ENCODE measurements around the gene ARHGEF4.

ARHGEF4 gene

GRCh38 chr2:130823171-130823885 lies 13.4 kb upstream of the ARHGEF4 start:
- Histone ChIP-seq H3K27ac (peak overlapping the region; percentile 23 to 84 (median 71); a peak in 21 of 22 replicates), H4K20me1 (peaks cover 0 to 30% (median 0%) of the 10 kb centered on the region in 11 experiments; a peak in 4 of 22 replicates), H3K27me3 (peaks cover 0 to 12% (median 0%) of the 10 kb centered on the region in 11 experiments; a peak in 3 of 22 replicates), H3K9ac (peak overlapping the region; percentile 28 to 69 (median 52); a peak in 16 of 22 replicates), H3K9me3 (replicated peaks in 1 of 11) (no peaks in the 10 kb centered on the region), H3K4me2 (peak overlapping the region; percentile 71 to 95 (median 89)), H3K36me3 (no peaks in the 10 kb centered on the region), H3K4me1 (peaks cover 71 to 84% (median 78%) of the 10 kb centered on the region in 10 experiments), H3K4me3 (0 out of 20 replicates have a peak overlapping the region, but pooled peaks of 1 of the 10 experiments have one; percentile 6)
- TF ChIP-seq Cebpa-rat (IDR thresholded peaks at IDR 0.05) = no peak

DNA sequence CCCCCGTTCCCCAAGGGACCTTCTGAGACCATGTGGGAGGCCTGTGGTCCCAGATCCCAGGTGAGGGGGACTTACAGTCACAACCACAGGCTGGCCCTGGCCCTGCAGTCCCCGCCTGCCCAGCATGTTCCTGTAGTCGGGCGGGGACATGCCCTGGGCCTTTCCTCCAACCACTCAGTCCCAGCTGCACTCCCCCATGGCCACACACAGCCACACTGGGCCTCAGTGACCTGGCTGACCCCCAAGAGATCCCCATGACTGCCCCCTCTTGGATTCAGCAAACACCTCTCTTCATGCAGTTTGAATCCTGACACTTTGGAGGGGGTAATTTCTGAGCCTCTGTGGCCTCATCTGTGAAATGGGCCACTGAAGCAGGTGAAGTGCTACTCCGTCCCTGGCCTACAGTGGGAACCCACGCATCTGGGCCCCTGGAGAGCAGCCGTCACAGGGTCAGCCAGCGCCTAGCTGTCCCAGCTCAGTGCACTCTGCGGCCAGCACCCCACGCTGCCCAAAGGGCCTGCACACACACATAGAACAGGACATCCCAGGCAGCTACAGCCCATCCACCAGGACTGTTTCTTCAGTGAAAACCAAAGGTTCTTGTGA lies 12.7 kb upstream of the ARHGEF4 start:
- H3K4me1 ChIP-seq = peaks cover 76 to 90% (median 82%) of the 10 kb centered on the region in 10 experiments
- H3K4me2 ChIP-seq = peak overlapping the region; percentile 71 to 95 (median 89)
- H3K27me3 ChIP-seq = peaks cover 0 to 12% (median 0%) of the 10 kb centered on the region in 11 experiments; a peak in 3 of 22 replicates
- peak overlapping the region; percentile 28 to 69 (median 52); a peak in 17 of 22 replicates for H3K9ac ChIP-seq
- no peaks in the 10 kb centered on the region for H3K36me3 ChIP-seq
- TF ChIP-seq Cebpa-rat (IDR thresholded peaks at IDR 0.05) = no peak
- peaks cover 0 to 30% (median 0%) of the 10 kb centered on the region in 11 experiments; a peak in 4 of 22 replicates for H4K20me1 ChIP-seq
- H3K9me3 ChIP-seq (replicated peaks in 1 of 11) = no peaks in the 10 kb centered on the region
- 0 out of 20 replicates have a peak overlapping the region, but pooled peaks of 1 of the 10 experiments have one; percentile 6 for H3K4me3 ChIP-seq
- peak overlapping the region; percentile 23 to 84 (median 71); a peak in 21 of 22 replicates for H3K27ac ChIP-seq

- Histone ChIP-seq H3K4me1 (peaks cover 71 to 84% (median 78%) of the 10 kb centered on the region in 10 experiments), H3K4me2 (peak overlapping the region; percentile 79 to 95 (median 90)), H3K27me3 (peaks cover 0 to 12% (median 0%) of the 10 kb centered on the region in 11 experiments; a peak in 3 of 22 replicates)
These were observed 12.1 kb upstream of the ARHGEF4 start for GRCh38 chr2:130824492-130825061.

GRCh38 chr2:130825231-130825965 lies 11.3 kb upstream of the ARHGEF4 start:
- H3K9me3 ChIP-seq (replicated peaks in 1 of 11) = no peaks in the 10 kb centered on the region
- H3K36me3 ChIP-seq = no peaks in the 10 kb centered on the region
- H3K4me2 ChIP-seq = peak overlapping the region; percentile 79 to 95 (median 90)
- peaks cover 0 to 30% (median 0%) of the 10 kb centered on the region in 11 experiments; a peak in 4 of 22 replicates for H4K20me1 ChIP-seq
- peak overlapping the region in 8 of 11 experiments; percentile 27 to 60 (median 48); a peak in 15 of 22 replicates for H3K9ac ChIP-seq
- H3K27me3 ChIP-seq = peaks cover 0 to 8% (median 0%) of the 10 kb centered on the region in 11 experiments; a peak in 3 of 22 replicates
- TF ChIP-seq Cebpa-rat (IDR thresholded peaks at IDR 0.05) = no peak
- H3K4me1 ChIP-seq = peaks cover 63 to 75% (median 70%) of the 10 kb centered on the region in 10 experiments
- peak overlapping the region in 9 of 11 experiments; percentile 44 to 79 (median 69); a peak in 18 of 22 replicates for H3K27ac ChIP-seq
- H3K4me3 ChIP-seq = no peak overlapping the region; a peak in 2 of 20 replicates

More at GRCh38 chr2:130824492-130825061, 12.1 kb upstream of the ARHGEF4 start:
- peak in 1 of 11 experiments; percentile 63; a peak in 1 of 22 replicates for TF ChIP-seq Cebpa-rat (IDR thresholded peaks at IDR 0.05)
- Histone ChIP-seq H3K9me3 (replicated peaks in 1 of 11) (no peaks in the 10 kb centered on the region), H4K20me1 (peaks cover 0 to 30% (median 0%) of the 10 kb centered on the region in 11 experiments; a peak in 4 of 22 replicates), H3K36me3 (no peaks in the 10 kb centered on the region), H3K9ac (peak overlapping the region in 9 of 11 experiments; percentile 27 to 69 (median 51); a peak in 15 of 22 replicates), H3K27ac (peak overlapping the region in 10 of 11 experiments; percentile 60 to 84 (median 73); a peak in 19 of 22 replicates), H3K4me3 (no peak overlapping the region; a peak in 1 of 20 replicates)

DNA sequence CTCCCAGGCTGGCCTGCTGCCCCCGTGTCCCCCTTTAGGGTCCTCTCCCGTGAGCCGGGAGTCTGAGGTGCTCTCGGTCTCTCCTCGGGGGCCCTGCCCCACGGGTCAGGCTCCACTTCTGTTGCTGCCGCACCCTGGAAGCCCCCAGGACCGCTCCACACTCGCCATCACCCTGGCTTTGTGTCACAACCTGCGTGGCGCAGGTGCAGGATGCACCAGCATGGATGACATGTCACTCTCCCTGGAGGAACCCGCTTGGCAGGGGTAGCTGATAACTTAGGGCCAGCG lies 10.8 kb upstream of the ARHGEF4 start:
- no peak overlapping the region; a peak in 2 of 20 replicates for H3K4me3 ChIP-seq
- peaks cover 0 to 30% (median 0%) of the 10 kb centered on the region in 11 experiments; a peak in 5 of 22 replicates for H4K20me1 ChIP-seq
- no peaks in the 10 kb centered on the region for H3K36me3 ChIP-seq
- peaks cover 60 to 70% (median 66%) of the 10 kb centered on the region in 10 experiments for H3K4me1 ChIP-seq
- no peak for TF ChIP-seq Cebpa-rat (IDR thresholded peaks at IDR 0.05)
- H3K27ac ChIP-seq = peak overlapping the region in 6 of 11 experiments; percentile 25 to 79 (median 58); a peak in 9 of 22 replicates
- H3K9ac ChIP-seq = peak overlapping the region in 6 of 11 experiments; percentile 25 to 60 (median 51); a peak in 9 of 22 replicates
- H3K4me2 ChIP-seq = peak overlapping the region; percentile 79 to 95 (median 90)
- H3K27me3 ChIP-seq = peaks cover 0 to 6% (median 0%) of the 10 kb centered on the region in 11 experiments; a peak in 2 of 22 replicates
- H3K9me3 ChIP-seq (replicated peaks in 1 of 11) = no peaks in the 10 kb centered on the region

DNA sequence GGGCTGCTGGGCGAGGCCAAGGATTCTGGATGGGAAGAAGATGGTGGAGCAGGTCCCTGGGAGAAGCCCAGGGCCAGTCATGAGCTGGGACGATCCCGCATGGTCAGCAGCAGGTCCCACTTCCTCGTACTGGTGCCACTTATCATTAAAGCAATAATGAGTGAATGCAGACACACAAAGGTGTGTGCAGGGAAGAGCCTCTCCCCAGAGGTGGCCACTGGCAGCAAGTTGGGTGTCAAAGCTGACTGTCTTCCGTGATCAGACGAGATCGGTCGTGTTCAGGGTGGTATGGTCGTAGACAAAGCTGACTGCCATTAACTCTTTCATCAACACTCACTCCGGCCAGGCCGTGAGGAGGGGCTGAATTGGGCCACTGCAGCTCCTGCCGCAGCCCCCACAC lies 10.3 kb upstream of the ARHGEF4 start:
- Histone ChIP-seq H3K9ac (no peak overlapping the region; a peak in 2 of 22 replicates), H3K27me3 (peaks cover 0 to 6% (median 0%) of the 10 kb centered on the region in 11 experiments; a peak in 2 of 22 replicates), H4K20me1 (peaks cover 0 to 30% (median 0%) of the 10 kb centered on the region in 11 experiments; a peak in 5 of 22 replicates), H3K4me1 (peaks cover 60 to 70% (median 66%) of the 10 kb centered on the region in 10 experiments), H3K36me3 (no peaks in the 10 kb centered on the region), H3K27ac (no peak overlapping the region), H3K4me3 (no peak overlapping the region), H3K4me2 (peak overlapping the region; percentile 79 to 95 (median 90)), H3K9me3 (replicated peaks in 1 of 11) (no peaks in the 10 kb centered on the region)
- no peak for TF ChIP-seq Cebpa-rat (IDR thresholded peaks at IDR 0.05)

GRCh38 chr2:130826821-130827501 lies 9.8 kb upstream of the ARHGEF4 start:
- peak overlapping the region; percentile 79 to 95 (median 90) for H3K4me2 ChIP-seq

More at GRCh38 chr2:130826821-130827501, 9.8 kb upstream of the ARHGEF4 start:
- Histone ChIP-seq H3K4me3 (no peak overlapping the region), H3K9ac (peak overlapping the region in 3 of 11 experiments; percentile 7 to 34 (median 25); a peak in 1 of 22 replicates), H3K4me1 (peaks cover 60 to 69% (median 65%) of the 10 kb centered on the region in 10 experiments), H3K36me3 (no peaks in the 10 kb centered on the region), H3K9me3 (replicated peaks in 1 of 11) (no peaks in the 10 kb centered on the region), H4K20me1 (peaks cover 0 to 30% (median 0%) of the 10 kb centered on the region in 11 experiments; a peak in 5 of 22 replicates), H3K27ac (0 out of 22 replicates have a peak overlapping the region, but pooled peaks of 2 of the 11 experiments have one; percentile 11 to 34), H3K27me3 (peaks cover 0 to 6% (median 0%) of the 10 kb centered on the region in 11 experiments; a peak in 2 of 22 replicates)
- no peak for TF ChIP-seq Cebpa-rat (IDR thresholded peaks at IDR 0.05)
